ENCODE results near the gene MAP4.
"Not testable (repeated sequence)": the region's sequence is repeated elsewhere in the genome, so short reads cannot be mapped to it uniquely, and the experiment has no call there.

DNA sequence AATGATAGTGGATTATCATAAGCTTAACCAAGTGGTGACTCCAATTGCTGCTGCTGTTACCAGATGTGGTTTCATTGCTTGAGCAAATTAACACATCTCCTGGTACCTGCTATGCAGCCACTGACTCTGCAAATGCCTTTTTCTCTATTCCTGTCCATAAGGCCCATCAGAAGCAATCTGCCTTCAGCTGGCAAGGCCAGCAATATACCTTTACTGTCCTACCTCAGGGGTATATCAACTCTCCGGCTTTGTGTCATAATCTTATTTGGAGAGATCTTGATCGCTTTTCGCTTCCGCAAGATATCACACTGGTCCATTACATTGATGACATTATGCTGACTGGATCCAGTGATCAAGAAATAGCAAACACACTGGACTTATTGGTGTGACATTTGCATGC is 9.4 kb downstream of the MAP4 start:
- TF ChIP-seq MYC (CRISPR knock-in tag; IDR thresholded peaks at IDR 0.05; ENCODE audit: borderline replicate concordance); MTA3 (CRISPR knock-in tag; IDR thresholded peaks at IDR 0.05); KDM1A (CRISPR knock-in tag; IDR thresholded peaks at IDR 0.05); CEBPB (IDR thresholded peaks at IDR 0.05; ENCODE audit: borderline replicate concordance, low read depth, low read length); PHF21A (CRISPR knock-in tag; IDR thresholded peaks at IDR 0.05); SMARCC2 (IDR thresholded peaks at IDR 0.05); ZNF180 (CRISPR knock-in tag; IDR thresholded peaks at IDR 0.05; ENCODE audit: borderline replicate concordance, low read depth); HNRNPH1 (optimal IDR thresholded peaks at IDR 0.05; ENCODE audit: low read depth, low read length): not testable (repeated sequence)
- TF ChIP-seq, protein P1, sequence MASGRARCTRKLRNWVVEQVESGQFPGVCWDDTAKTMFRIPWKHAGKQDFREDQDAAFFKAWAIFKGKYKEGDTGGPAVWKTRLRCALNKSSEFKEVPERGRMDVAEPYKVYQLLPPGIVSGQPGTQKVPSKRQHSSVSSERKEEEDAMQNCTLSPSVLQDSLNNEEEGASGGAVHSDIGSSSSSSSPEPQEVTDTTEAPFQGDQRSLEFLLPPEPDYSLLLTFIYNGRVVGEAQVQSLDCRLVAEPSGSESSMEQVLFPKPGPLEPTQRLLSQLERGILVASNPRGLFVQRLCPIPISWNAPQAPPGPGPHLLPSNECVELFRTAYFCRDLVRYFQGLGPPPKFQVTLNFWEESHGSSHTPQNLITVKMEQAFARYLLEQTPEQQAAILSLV (CRISPR knock-in tag; IDR thresholded peaks at IDR 0.05; ENCODE audit: borderline replicate concordance): not testable (repeated sequence)
- TF ChIP-seq, protein P2, sequence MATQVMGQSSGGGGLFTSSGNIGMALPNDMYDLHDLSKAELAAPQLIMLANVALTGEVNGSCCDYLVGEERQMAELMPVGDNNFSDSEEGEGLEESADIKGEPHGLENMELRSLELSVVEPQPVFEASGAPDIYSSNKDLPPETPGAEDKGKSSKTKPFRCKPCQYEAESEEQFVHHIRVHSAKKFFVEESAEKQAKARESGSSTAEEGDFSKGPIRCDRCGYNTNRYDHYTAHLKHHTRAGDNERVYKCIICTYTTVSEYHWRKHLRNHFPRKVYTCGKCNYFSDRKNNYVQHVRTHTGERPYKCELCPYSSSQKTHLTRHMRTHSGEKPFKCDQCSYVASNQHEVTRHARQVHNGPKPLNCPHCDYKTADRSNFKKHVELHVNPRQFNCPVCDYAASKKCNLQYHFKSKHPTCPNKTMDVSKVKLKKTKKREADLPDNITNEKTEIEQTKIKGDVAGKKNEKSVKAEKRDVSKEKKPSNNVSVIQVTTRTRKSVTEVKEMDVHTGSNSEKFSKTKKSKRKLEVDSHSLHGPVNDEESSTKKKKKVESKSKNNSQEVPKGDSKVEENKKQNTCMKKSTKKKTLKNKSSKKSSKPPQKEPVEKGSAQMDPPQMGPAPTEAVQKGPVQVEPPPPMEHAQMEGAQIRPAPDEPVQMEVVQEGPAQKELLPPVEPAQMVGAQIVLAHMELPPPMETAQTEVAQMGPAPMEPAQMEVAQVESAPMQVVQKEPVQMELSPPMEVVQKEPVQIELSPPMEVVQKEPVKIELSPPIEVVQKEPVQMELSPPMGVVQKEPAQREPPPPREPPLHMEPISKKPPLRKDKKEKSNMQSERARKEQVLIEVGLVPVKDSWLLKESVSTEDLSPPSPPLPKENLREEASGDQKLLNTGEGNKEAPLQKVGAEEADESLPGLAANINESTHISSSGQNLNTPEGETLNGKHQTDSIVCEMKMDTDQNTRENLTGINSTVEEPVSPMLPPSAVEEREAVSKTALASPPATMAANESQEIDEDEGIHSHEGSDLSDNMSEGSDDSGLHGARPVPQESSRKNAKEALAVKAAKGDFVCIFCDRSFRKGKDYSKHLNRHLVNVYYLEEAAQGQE (IDR thresholded peaks at IDR 0.05; ENCODE audit: borderline replicate concordance in 1 of 2, low read depth in 1 of 2, low read length in 2 of 2): not testable (repeated sequence)
- TF ChIP-seq, protein P3, sequence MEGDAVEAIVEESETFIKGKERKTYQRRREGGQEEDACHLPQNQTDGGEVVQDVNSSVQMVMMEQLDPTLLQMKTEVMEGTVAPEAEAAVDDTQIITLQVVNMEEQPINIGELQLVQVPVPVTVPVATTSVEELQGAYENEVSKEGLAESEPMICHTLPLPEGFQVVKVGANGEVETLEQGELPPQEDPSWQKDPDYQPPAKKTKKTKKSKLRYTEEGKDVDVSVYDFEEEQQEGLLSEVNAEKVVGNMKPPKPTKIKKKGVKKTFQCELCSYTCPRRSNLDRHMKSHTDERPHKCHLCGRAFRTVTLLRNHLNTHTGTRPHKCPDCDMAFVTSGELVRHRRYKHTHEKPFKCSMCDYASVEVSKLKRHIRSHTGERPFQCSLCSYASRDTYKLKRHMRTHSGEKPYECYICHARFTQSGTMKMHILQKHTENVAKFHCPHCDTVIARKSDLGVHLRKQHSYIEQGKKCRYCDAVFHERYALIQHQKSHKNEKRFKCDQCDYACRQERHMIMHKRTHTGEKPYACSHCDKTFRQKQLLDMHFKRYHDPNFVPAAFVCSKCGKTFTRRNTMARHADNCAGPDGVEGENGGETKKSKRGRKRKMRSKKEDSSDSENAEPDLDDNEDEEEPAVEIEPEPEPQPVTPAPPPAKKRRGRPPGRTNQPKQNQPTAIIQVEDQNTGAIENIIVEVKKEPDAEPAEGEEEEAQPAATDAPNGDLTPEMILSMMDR (CRISPR knock-in tag; IDR thresholded peaks at IDR 0.05): not testable (repeated sequence)
- TF ChIP-seq, protein P4, sequence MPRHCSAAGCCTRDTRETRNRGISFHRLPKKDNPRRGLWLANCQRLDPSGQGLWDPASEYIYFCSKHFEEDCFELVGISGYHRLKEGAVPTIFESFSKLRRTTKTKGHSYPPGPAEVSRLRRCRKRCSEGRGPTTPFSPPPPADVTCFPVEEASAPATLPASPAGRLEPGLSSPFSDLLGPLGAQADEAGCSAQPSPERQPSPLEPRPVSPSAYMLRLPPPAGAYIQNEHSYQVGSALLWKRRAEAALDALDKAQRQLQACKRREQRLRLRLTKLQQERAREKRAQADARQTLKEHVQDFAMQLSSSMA (CRISPR knock-in tag; IDR thresholded peaks at IDR 0.05): not testable (repeated sequence)
- TF ChIP-seq, protein P5, sequence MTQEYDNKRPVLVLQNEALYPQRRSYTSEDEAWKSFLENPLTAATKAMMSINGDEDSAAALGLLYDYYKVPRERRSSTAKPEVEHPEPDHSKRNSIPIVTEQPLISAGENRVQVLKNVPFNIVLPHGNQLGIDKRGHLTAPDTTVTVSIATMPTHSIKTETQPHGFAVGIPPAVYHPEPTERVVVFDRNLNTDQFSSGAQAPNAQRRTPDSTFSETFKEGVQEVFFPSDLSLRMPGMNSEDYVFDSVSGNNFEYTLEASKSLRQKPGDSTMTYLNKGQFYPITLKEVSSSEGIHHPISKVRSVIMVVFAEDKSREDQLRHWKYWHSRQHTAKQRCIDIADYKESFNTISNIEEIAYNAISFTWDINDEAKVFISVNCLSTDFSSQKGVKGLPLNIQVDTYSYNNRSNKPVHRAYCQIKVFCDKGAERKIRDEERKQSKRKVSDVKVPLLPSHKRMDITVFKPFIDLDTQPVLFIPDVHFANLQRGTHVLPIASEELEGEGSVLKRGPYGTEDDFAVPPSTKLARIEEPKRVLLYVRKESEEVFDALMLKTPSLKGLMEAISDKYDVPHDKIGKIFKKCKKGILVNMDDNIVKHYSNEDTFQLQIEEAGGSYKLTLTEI (CRISPR knock-in tag; conservative IDR thresholded peaks at IDR 0.05): not testable (repeated sequence)
